GM18505 (cell line): ENCODE measurements around the gene CCDC107.

Experiments used
- ATAC-seq: cut with Tn5 transposase; IDR thresholded peaks from one replicate; pipeline ENCODE4 v1.9.1; 2021; ENCODE audit not compliant: unreplicated experiment
- POLR2A ChIP-seq: IDR thresholded peaks from 4 replicates; pipeline ENCODE4 v1.6.1; 2011; ENCODE audit warnings: borderline replicate concordance; ENCODE audit not compliant: insufficient read depth, insufficient read length; ENCODE audit errors: extremely low read depth

CCDC107 gene

DNA sequence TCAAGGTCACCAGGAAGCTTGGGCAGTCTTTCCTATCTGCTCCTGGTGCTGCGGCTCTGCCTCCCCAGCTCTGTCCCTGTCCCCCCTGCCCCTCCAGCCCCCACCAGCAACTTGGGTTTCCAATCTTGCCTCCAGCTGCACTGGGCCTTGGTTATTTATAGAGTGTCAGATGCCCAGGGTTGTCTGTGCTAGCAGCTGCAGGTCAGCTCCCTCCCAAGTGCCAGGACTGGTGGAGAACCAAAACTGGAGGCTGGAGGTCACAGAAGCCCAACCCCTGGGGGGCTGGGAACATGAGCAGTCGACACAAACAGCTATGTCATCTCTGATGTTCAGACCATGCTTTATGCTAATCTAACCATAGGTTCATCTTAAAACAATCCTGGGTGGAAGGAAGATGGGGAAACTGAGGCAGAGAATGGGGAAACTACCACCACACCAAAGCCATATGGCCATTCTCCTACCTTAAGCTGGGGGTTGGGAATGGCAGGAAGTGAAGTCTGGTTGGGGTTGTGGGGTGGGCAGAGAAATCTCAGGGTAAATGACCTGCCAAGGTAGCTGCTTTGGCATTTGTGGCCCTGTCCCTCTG lies 30.0 kb downstream of the CCDC107 start:
- no peak for ATAC-seq
- TF ChIP-seq POLR2A, result no peak

DNA sequence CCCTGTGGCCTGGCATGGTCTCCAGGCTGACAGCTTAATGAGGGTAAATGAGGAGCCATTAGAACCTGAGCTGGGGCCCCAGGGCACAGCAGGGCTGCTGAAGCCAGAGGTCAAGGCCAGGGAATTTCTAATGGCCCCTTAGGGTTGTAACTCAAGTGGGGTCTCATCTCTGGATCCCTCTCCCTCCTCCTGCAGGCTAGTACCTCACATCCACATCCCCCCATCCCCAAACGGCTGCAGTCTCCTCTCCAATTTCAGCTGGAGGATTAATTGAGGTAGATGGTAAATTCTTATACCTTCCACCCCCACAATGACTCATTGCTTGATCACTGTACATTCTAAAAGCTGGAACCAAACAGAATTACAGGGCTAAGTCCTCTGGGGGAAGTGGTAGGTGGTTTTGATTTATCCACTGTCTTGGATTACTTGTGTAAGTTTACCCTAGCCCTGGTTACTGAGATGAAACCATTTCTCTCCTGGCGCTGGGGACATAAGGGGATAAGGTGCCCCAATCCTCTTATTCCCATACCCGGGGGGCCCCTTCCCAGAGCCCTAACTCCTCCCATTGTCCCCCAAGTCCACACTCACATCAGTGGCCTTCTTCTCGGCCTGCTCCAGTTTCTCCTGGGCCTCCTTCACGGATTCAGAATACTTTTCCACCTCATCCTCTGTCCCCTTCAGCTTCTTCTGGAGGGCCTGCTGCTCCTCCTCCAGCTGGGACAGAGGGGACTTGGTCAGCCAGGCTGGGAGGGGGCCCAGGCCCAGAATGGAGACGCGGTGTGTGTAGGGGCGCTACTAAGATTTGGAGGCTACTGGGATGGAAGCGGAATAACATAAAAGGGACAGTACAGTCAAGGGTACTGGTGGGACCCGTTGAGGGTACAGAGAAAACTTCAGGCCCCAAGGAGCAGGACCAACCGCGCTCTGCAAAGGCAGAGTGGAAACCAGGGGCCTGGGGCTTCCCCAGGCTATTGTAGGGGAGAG lies 30.8 kb downstream of the CCDC107 start:
- no peak for TF ChIP-seq POLR2A
- ATAC-seq, result no peak

DNA sequence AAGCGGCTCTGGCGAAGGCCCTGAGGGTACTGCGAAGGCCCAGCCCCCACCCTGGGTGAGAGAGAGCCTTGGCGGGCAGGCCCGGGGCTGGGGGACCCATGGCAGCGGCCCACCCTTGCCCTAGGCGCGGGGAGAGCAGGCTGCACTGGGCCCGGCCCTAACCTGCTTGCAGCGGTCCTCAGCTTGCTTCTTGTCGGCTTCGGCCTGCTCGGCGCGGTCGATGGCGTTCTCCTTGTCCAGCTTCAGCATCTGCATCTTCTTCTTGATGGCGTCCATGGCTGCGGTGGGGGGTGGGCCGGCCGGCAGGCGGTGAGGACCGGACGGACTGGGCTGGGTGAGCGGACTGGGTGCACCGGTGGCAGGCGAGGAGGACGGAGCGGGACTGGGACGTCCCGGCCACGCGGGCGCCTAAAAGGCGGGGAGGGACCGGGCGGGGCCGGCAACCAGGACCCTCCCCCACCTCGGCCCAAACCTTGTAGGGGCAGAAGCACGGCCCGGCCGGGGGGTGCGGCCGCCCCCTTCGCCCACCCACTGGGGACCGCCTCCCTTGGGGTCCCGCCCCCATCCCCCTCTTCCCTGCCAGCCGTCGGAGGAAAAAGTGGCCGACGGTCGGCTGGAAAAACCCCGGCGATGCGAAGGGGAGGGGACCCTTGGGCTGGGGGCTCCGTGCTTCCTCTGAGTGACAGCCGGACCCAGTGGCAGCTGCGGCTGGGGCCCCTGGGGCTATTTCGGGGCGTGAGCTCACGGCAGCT lies 31.6 kb downstream of the CCDC107 start, which contains the start of gene TPM2:
TPM2 (minus strand) TSS at position 384 of the 752 bp plus-strand sequence; CDS start at position 276, 108 bp downstream.
- no peak for ATAC-seq
- no peak for TF ChIP-seq POLR2A

DNA sequence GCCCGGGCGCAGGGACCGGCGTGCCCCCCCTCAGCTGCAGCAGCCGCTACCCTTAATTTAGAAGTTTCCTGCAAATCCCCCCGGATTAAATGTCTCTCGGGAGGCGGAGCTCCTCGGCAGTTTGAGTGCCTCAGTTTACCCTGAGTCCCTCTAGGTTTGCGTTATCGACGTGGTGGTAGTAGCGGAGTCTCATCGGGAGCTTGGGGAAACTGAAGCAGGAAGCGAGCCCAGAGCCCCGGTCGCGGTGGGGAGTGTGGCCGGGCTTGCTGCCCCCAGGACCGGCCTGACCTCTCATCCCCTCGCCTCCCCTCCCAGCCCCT lies 32.2 kb downstream of the CCDC107 start:
- TF ChIP-seq POLR2A, result no peak
- no peak for ATAC-seq

DNA sequence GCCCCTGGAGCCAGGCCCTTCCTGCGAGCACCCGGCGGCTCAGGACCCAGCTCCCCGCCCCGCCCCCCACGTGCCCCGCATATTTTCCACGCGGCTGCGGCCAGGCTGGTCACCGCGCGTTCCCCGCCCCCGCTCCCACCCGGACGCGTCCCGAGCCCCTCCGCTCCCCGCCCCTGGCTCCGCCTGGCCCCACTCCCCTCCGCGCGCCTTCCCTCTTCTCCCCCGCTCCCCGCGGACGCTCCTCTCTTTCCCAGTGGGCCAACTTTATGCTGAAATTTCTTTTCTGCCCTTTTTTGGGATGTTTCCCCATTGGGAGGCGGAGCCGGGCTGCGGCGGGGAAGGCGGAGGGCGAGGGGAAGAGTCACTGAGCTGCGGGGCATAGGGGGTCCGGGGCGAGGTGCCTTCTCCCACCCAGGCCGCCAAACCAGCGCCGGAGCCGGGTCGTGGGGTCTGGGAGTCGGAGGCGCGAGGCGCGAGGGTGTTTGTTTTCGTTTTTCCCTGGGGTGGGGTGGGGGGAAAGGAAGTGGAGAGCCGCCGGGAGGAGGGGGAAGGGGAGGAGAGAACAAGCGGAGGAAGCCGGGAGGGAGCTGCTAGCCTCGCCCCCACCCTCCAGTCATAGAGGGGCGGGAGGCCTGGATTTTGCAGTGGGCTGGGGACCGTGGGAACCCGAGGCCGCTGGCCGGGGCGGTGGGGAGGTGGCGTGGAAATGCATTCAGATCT lies 32.7 kb downstream of the CCDC107 start:
- TF ChIP-seq POLR2A, result no peak
- ATAC-seq, result no peak

DNA sequence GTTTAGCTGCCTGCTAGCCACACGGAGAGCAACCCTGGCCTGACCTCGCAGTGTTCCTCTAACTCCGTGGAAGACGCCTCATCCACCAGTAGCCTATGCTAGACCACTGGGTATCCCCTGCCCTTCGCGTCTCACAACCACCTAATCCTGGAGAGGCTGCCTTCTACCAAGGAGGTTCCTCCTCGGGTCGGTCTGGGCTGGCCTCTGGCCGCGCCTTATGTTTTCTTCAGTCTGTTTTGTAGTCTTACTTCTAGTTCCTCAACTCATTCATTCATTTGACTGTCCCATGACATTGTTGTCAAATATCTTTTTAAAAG lies 33.2 kb downstream of the CCDC107 start:
- ATAC-seq, result no peak
- no peak for TF ChIP-seq POLR2A

DNA sequence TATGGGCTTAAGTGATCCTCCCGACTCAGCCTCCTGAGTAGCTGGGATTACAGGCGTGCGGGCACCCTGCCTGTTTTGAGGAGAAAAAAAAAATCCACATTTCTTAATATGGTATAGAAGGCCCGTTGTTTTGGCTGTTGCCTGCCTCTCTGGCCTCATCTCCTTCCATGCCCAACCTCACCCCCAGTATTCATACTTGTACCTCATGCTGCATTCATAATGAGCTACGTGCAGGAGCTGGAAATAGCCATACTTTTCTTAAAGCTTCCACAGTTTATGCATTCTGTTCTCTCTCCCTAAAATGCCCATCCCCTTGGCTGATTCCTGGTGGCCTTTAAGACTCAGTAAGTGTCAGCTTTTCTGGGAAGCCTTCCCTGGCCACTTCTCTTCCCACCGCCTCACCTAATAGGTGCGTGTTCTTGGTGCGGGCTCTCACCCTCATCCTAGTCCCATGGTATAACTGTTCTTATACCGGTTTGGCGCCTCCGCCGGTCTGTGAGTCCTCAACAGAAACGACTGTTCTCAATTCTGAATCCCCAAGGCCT lies 33.7 kb downstream of the CCDC107 start:
- ATAC-seq, result no peak
- no peak for TF ChIP-seq POLR2A

DNA sequence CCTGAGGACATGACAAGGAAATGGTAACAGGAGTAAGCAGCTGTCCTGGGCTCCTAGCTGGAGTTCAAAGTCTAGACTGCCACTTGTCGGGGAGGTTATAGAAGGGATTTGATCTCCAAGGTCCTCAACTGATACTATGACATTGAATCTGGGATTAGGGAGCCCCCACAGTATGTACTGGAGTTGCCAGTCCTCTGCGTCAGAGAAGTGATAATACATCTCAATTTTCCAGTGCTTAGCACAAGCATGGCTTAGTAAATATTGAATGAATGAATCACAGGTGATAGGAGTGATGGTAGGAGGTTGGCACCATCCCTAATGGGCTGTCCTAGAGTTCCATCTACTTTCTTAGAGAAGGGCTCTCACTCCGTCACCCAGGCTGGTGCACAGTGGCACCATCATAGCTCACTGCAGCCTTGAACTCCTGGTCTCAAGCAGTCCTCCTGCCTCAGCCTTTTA lies 37.9 kb downstream of the CCDC107 start:
- ATAC-seq, result no peak
- no peak for TF ChIP-seq POLR2A

DNA sequence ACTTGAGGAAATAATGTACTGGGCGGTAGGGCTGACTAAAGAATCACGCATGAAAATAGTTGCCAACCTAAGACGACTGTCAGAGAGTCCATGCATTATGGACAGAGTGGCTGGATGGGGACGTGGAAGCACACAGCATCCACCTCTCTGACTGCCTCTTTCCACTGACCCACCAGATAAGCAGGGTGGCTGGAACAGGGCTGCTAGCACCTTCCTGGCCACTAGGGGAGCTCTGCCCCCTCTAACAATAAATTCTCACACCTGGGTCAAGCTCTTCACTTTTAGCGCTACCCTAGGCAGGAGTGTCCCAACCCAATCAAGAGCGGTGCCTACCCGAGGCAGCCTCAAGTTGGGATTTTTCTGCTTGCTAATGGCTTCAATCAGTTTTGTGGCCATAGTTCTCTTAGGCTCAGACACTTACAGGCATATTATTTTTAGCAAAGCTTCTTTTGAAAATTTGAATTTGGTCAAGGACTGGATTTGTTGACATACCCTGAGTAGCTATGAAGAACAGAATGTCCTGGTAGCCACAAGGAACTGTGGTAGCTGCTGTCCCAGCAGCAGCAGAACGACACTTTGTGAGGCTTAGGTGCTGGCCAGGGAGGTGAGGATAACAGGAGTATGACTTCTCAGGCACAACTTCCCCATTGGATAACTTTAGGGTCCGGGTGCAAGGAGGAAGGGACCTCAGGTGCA lies 38.6 kb downstream of the CCDC107 start:
- no peak for ATAC-seq
- TF ChIP-seq POLR2A, result no peak

DNA sequence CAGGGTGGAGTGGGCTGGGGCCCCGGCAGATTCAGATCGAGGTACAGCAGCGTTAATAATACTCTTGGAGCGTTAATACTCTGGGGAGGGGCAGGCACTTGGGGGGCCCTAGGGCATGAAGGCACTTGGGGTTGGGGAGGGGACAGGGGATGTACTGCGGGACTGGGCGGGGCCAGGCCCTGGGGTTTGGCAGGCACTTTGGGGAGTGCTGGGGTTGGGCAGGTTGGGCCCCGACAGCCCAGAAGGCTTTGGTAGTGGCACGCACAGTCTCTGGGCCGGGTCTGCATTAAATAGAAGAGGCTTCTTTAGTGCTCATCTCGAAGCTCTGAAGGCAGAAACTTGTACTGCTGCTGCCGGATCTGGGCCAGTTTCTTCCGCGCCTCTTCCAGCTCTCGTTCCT lies 39.4 kb downstream of the CCDC107 start:
- ATAC-seq, result no peak

DNA sequence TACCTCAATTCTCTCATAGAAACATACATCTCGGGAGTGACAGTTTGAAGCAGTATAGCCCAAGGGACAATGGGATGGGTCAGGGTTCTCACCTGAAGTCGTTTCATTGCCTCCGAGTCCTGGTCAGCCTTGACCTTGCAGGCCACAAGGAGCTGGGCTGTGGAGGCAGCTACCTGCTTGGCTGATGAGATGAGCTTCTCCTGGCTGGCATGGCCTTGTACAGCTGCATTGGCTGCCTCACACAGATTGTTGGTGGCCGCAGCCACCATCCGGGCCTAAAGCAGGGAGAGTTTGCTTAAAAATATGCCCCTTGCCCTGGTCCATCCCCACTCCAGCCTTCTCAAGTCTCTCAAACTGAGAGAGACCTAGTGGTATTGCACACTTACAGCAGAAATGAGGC lies 40.1 kb downstream of the CCDC107 start:
- no peak for ATAC-seq
- TF ChIP-seq POLR2A, result no peak

More for the DNA sequence above, 39.4 kb downstream of the CCDC107 start:
- no peak for TF ChIP-seq POLR2A

DNA sequence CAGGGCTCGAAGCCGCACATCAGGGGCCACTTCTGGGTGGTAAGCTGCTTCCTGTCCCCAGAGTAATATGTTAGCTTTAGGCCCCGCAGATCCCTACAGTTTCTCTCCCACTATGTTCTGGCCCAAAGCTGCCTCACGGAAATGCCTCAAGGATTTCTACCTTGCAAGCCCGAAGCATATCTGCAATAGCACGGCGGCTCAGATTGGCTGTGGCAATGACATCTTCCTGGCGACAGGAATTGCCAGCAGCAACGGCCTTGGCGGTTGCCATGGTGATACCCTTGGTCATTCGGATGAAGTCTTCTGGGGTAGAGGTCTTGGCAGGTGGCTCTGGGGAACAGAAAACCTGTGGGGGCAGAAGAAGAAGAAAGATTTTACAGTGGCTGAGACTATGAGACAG lies 41.9 kb downstream of the CCDC107 start:
- no peak for ATAC-seq
- no peak for TF ChIP-seq POLR2A

DNA sequence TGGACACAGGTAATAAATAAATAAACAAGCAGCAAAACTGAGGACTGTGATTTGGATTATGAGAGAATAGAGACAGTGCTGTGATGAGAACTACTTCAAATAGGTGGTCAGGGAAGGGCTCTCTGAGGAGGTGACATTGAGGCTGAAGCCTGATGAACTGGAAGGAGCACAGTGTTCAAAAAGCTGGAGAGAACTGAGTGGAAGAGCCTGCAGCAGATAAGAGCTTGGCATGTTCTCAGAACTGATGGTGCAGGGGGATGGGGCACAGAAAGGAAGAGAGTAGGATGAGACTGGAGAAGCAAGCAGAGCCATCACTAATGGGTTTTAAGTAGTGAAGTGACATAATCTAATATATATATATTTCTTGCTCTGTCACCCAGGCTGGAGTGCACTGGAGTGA lies 42.9 kb downstream of the CCDC107 start:
- no peak for TF ChIP-seq POLR2A
- no peak for ATAC-seq

DNA sequence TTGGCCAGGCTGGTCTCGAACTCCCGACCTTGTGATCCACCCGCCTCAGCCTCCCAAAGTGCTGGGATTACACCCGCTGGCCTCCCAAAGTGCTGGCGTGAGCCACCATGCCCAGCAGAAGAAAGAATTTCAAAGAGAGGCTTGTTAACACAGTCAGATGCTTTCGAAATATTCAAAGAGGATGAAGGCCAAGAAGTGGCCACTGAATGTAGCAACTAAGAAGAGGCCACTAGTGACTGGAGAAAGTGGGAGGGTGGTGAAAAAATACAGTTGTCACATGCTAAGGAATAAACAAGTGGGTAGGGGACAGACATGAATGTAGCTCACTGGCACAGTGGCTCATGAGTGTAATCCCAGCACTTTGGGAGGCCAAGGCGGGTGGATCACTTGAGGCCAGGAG lies 44.6 kb downstream of the CCDC107 start:
- no peak for TF ChIP-seq POLR2A
- ATAC-seq, result no peak
